ENCODE results near the gene DCTN1.
"Not testable (repeated sequence)": the region's sequence is repeated elsewhere in the genome, so short reads cannot be mapped to it uniquely, and the experiment has no call there.

DCTN1 gene

DNA sequence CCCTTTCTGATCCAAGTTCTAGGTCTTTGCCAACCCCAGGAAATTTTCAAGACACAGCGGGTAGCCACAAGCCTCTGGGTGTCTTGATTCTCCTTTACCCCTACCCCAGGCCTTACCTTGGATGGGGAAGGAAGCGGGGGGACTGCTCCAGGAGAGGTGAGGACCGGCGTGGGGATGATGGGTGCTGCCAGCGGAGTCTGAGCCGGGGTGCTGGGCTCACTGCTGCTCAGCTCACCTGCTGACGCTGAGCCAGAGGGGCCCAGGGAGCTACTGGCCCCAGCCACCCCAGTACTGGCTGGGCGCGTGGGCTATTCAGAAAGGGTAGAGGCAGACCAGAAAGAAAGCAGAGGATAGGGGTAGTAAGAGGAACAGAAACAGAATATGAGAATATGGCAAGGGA, 8.7 kb downstream of the DCTN1 start:
- DNase-seq (ENCODE audit: low read depth, low spot score): no peak

DNA sequence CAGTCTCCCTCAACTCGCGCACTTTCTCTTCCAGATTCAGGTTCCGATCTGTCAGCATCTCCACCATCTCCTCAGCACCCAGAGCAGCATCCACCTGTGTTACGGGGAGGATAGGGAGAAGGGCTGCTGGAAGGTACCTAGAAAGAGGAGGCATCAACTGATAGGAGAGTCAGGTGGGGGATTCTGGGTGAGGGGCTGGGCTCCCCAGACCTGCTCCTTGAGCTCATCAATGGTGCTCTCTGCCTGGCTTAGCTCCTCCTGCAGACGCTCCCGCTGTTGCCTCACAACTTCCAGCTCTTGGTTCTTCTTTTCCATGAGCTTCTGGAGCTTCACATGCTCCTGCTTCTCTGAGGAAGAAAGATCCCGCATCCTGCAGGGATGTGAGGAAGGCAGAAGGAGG, 10.1 kb downstream of the DCTN1 start:
- no peak for DNase-seq (ENCODE audit: low read depth, low spot score)

GRCh38 chr2:74368499-74368898, 11.6 kb downstream of the DCTN1 start:
- no peak for DNase-seq (ENCODE audit: low read depth, low spot score)

DNA sequence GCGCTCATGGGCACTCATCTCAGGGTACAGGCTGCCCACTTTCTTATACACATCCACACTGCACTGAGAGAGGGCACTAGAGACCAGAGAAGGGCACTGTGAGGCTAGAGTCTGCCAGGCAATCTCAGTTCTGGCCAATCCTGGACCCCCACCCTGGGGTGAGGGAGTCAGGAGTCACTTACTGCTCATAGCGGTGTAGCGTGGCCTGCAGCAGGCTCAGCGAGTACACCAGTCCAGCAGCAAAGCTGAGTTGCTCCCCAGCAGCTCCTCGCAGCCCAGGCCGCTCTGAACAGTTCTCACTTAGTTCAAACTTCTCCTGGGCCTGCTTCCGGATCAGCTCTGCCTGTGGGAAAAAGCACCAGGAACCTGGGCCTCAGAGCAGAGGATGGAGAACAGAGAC, 12.3 kb downstream of the DCTN1 start:
- no peak for DNase-seq (ENCODE audit: low read depth, low spot score)

DNA sequence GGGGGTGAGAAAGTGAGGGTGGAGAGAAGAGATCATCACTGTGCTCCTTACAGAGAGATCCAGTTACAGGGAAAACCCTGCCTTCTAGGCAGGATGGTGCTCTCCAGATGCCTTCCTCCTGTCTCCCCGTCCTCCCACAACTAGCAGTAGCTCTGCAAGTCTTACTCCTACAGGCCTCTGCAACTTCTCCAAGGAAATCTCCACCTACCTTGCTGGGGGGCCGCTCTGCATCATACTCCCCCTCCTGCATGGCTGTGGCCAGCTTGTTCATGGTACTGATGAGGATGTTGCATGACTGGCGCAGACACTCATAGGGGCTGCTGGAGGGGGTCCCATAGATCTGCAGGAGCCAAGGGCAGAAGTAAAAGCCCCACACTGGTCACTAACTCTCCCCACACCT, 14.1 kb downstream of the DCTN1 start:
- DNase-seq (ENCODE audit: low read depth, low spot score): no peak

DNA sequence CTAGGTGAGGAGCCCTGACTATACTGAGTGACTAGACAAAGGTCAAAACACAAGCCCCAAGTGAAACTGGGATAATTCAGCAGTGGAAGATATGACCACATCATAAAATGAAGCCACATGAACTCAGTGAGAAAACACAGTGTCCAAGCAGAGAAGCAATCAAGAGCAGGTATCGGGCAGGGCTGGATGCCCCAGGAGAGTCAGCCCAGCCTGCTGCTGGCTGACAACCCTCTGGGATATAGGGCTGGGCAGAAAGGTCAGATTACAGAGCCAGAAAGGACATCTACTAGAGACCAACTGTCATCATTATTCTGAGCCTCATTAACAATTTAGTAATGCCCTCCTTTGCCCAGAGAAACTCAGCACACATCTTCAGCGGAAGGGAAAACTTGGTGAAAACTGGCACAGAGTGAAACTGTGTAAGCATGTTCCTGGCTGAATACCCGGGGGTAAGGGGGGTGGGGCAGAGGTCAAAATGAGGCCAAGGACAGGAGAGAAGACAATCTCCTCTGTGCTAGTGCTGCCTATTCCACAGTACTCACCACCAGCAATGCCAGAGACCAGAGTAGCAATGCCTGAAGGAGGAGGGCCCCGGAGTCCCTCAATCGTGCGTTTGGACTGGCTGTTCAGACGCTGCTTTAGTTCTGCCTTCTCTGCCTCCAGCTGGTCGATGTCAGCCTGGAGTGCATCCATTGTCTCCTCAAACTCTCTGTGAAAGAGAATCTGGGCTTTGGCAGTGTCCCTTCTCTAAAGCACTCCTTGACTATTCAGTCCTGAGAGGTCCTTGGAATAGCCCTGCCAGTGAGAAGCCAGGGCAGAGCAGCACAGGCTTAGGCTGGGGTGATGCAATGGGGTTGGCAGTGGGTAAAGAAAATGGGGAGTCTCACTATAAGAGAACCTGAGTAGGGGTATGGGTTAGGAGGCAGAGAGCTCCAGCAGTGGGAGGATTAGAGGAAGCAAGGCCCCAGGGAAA, 15.3 kb downstream of the DCTN1 start:
- no peak for DNase-seq (ENCODE audit: low read depth, low spot score)

- DNase-seq (ENCODE audit: low read depth, low spot score): no peak
Measured at GRCh38 chr2:74361327-74361726, 18.8 kb downstream of the DCTN1 start.

GRCh38 chr2:74357627-74358026, 22.5 kb downstream of the DCTN1 start:
- DNase-seq (ENCODE audit: low read depth, low spot score): no peak

DNA sequence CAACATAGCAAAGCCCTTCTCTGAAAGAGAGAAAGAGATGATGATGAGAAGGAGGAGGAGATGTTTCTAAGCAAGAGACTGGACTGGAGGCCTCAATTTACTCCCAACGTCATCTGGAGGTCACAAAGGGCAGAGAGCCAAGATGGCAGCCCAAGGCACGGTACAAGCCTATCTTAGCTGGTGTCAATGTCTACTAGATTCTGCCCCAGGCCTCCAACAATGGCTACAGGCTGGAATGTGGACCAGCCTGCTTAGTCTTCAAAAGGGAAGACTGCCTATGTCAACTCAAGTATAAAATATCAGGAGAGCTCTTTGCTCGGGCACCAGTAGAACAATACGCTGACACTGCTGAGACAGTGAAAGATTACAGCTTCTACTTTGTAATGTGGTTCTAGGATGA, 30.2 kb downstream of the DCTN1 start:
- no peak for DNase-seq (ENCODE audit: low read depth, low spot score)

DNA sequence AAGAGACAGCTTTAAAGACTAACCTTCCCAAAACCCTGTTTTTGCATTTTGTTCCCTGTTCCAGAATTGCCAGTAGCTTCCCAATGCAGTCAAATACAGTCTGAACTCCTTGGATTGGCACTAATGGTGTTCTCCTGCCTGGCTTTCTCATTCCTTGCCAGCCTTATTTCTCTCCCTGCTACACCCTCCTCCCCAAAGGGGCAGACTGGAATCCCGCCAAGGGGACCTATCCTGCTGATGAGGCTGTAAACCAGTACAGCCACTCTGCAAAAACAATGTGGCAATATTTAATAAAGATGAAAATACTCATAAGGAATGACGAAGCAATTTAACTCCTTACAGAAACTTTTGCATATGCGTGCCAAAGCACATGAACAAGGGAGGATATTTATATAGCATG, 32.4 kb downstream of the DCTN1 start:
- no peak for DNase-seq (ENCODE audit: low read depth, low spot score)

- DNase-seq (ENCODE audit: low read depth, low spot score): no peak
Measured at GRCh38 chr2:74347303-74347702, 32.8 kb downstream of the DCTN1 start.

DNA sequence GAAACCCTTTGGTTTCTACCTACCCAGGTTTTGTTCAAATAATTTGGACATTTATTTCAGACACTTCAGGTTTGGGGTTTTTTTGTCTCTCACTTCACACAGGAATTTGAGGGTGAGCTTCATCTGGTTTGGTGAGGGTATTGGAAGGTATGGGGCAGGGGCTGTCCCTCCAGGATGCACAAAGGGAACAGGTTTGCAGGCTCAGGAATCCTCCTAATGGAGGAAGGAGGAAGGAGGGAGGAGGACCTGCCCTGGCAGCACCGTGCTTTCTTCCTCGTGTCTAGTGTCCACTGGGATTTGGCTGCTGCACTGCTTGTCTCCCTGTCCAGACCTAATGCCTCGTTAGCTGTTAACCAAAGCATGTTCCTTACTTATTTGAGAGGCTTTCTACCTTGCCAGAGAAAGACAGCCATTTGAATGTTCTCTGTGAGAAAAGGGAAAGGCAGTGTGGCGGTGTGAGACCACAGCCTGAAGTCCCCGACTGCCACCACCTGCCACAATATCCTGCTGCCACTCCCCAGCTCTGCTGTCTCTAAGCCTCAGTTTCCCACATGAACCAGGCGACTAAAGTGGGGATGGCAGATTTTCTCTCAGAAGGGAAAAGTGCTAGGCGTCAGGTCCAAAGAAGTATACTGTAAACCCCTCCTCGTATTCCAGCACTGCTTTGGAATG, 34.7 kb downstream of the DCTN1 start:
- DNase-seq (ENCODE audit: low read depth, low spot score): no peak

- no peak for DNase-seq (ENCODE audit: low read depth, low spot score)
Measured at GRCh38 chr2:74343316-74343715, 36.8 kb downstream of the DCTN1 start, which contains the start of gene SLC4A5. SLC4A5 (minus strand) TSS chr2:74343416; CDS start chr2:74315023, 28,393 bp downstream.

DNA sequence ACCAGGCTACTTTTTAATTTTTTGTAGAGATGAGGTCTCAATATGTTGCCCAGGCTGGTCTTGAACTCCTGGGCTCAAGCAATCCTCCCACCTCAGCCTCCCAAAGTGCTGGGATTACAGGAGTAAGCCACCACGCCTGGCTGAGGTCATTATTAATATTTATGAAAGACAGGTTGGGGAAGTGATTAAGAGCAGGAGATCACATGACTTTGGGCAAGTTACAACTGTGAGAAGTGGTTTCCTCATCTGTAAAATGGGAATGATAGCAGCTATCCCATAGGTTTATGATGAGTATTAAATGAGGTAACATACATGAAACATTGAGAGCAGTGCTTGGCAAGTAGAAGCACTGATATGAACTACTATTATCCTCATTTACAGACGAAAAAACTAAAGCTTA, 43.9 kb downstream of the DCTN1 start:
- DNase-seq (ENCODE audit: low read depth, low spot score): not testable (repeated sequence)

GRCh38 chr2:74334931-74335333, 45.2 kb downstream of the DCTN1 start:
- peak; percentile 24 for DNase-seq (ENCODE audit: low read depth, low spot score)

GRCh38 chr2:74333896-74334586, 46.1 kb downstream of the DCTN1 start:
- DNase-seq (ENCODE audit: low read depth, low spot score): no peak

GRCh38 chr2:74333175-74333574, 46.9 kb downstream of the DCTN1 start:
- DNase-seq (ENCODE audit: low read depth, low spot score): no peak

DNA sequence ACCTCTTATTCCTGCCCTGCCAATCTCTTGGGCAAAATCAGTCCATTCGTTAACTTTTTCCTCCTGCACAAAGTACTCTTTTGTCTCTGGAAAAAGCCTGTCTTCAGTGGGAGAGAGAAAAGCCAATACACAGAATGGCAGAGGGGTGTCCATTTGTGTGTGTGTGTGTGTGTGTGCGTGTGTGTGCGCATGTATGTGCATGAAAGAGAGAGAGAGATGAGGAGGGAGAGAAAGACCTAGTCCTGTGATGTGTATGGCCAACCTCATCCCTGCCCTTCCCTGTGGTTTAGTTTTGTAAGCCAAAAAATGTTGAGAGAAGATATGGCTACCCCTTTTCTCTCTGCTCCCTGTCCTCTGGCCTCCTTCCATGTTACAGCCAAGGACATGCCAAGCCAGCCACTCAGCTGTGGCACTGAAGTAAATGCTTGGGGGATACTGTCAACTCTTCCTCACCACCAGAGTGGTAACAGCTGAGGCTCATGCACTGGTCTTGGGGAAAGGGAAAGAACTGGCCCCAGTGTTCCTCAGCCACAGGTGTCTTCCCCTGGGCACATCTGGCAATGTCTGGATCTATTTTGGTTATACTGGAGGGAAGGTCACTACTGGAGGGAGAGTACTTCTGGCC, 47.4 kb downstream of the DCTN1 start:
- DNase-seq (ENCODE audit: low read depth, low spot score): no peak

GRCh38 chr2:74328573-74328972, 51.5 kb downstream of the DCTN1 start:
- DNase-seq (ENCODE audit: low read depth, low spot score): no peak

DNA sequence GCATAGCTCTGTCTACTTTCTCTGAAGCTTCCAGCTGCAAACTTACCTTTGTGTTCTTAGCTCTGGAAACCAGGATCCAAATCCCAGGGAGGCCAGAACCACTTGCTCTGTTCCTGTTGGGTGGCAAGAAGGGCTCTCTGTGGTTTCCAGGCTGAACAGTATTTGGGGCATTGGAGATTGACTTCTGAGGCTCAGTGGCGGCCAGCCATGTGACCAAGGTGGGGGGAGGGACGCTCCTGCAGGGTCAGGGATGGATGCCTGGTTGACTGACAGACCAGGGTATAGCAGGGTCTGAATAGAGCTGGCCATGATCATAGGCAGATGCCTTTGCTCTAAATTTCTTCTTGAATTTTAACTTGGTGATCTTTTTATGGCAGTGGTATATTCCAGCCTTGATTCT, 52.0 kb downstream of the DCTN1 start:
- DNase-seq (ENCODE audit: low read depth, low spot score): no peak

GRCh38 chr2:74327627-74328026, 52.5 kb downstream of the DCTN1 start:
- DNase-seq (ENCODE audit: low read depth, low spot score): no peak

DNA sequence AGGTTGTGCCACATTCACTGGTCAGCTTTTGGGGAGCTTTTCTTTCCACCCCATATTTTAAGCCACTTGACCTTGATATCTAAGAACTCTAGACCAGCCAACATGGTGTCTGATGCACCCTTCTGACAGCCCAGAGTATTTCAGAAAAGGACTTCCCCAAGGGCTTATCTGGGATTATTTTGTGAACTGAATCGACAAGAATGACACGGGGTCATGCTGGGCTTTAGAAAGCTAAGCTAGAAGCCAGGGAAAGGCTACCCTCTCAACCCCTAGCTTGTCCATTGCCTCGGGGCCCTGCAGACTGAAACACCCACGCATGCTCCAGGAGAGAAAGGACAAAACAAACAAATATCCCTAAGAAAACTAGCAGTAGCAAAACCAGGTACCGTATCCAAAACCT, 52.9 kb downstream of the DCTN1 start:
- DNase-seq (ENCODE audit: low read depth, low spot score): no peak
